Epidermal melanocyte (primary cell): ENCODE data around the gene MRFAP1.
"Not testable (repeated sequence)": the region's sequence is repeated elsewhere in the genome, so short reads cannot be mapped to it uniquely, and the experiment has no call there.

Experiments used
- DNase-seq: peaks from one replicate; pipeline ENCODE4 v3.0.0; 2011; ENCODE audit warnings: low spot score; ENCODE audit not compliant: insufficient read length

The MRFAP1 gene

DNA sequence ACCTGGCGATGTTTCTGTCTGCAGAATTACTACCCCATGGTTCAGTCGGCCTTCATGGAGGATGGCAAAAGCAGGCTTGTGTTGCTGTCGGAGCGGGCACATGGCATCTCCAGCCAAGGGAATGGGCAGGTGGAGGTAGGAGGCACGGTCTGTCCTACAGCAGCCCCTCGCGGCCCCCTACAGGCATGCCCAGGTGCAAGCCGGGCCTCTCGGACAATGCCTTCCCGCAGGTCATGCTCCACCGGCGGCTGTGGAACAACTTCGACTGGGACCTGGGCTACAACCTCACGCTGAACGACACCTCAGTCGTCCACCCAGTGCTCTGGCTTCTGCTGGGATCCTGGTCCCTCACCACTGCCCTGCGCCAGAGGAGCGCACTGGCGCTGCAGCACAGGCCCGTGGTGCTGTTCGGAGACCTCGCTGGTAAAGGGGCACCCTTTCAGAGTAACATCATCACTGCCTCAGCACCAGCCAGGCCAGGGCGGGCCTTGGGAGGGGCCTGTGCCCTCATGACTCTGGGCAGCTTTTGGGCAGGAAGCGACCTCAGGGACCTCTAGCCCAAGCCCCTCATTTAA lies 29.5 kb upstream of the MRFAP1 start:
- DNase-seq: no peak

- DNase-seq: no peak
Observed at GRCh38 chr4:6612961-6613675, 27.4 kb upstream of the MRFAP1 start.

DNA sequence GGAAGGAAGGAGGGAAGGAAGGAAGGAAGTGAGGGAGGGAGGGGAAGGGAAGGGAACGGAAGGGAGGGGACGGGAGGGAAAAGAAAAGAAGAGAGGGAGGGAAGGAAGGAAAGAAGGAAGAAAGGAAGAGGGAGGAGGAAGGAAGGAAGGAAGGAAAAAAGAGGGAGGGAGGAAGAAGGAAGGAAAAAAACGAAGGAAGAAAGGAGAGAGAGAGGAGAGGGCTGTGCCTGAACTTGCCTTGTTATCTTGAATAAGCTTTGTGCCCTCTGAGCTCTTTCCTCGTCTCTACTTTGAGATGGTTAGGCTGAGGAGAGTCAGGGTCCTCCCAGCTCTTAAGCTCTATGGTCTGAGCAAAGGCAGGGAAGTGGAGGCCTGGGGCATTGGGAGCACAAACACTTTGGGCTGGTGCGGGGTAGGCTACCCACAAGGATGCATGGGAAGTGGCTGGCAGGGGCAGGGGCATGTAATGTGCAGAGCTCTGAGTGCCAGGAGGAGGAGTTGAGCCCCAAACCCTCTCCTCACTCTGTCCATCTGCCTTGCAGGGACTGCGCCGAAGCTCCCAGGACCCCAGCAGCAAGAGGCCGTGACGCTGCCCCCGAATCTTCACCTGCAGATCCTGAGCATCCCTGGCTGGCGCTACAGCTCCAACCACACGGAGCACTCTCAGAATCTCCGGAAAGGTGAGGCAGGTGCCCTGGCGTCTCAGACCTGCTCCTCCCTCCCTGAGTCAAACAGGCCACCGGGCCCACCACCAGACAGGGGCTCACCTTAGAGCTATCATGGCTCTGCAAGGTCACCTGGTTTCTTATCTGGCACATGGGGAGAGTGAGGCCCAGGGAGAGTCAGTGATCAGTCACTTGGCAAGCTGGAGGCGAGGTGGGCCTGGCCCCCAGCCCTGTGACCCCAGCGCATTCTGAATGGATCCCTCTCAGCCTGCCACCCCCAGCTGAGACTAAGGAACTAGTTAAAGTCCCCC lies 26.5 kb upstream of the MRFAP1 start:
- no peak for DNase-seq

DNA sequence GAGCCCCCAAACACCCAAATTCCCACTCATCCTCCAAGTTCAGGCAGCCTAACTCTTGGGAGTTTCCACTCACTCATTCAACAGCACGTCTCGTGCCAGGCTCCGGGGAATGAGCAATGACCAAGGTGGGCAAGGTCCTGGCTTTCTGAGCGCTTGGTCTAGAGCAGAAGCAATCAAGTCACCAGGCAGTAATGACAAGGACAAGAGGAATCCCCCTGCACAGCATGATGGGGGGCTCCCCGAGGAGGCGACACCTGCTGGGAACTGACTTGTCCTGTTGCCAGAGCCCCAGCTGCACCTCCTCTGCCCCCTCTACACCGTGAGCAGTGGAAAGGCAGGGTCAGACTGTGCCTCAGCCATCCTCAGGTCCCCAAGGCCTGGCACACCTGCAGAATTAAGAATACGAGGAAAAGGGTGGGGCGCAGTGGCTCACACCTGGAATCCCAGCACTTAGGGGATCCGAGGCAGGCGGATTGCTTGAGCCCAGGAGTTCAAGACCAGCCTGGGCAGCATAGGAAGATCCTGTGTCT lies 25.7 kb upstream of the MRFAP1 start:
- no peak for DNase-seq

GRCh38 chr4:6616087-6616995 lies 24.1 kb upstream of the MRFAP1 start:
- DNase-seq: no peak

GRCh38 chr4:6617246-6617645 lies 23.2 kb upstream of the MRFAP1 start:
- DNase-seq: no peak

GRCh38 chr4:6618386-6619115 lies 21.9 kb upstream of the MRFAP1 start:
- no peak for DNase-seq

DNA sequence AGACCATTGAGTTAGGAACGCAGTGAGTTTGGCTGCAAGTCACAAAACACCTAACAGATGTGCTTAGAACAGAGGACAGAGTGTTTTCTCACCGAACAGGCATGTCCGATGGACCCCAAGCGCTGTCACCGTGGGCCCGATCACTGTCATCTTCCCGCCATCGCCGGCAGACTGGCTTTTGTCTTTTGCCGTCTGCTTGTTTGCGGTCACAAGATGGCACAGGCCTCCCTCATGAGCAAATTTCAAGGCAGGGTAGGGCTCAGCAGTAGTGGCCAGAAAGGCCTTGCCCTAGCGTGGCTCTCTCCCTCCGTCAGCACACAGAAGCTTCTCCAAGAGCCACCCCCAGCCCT lies 21.4 kb upstream of the MRFAP1 start:
- DNase-seq: no peak

GRCh38 chr4:6619466-6620255 lies 20.8 kb upstream of the MRFAP1 start:
- no peak for DNase-seq

- peak; percentile 13 for DNase-seq
Observed at GRCh38 chr4:6620296-6620695, 20.2 kb upstream of the MRFAP1 start.

- peak; percentile 16 for DNase-seq
Observed at GRCh38 chr4:6620891-6621555, 19.5 kb upstream of the MRFAP1 start.

DNA sequence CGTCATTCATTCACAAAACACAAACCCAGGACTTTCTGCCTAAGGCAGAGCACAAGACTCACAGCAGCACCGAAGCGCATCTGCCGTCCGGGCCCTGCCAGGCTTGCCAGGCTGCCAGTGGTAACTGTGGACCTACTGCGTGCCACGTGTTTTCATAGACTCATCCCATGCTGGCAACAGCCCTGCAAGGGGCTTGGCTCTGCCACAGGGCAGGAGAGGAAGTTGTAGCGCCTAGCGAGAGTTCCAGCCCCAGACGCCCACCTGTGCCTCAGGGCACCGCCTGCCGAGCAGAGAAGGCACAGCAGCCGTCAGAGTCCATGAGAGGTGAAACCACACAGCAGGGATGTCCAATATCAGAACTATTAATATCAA lies 18.9 kb upstream of the MRFAP1 start:
- peak; percentile 1 for DNase-seq

DNA sequence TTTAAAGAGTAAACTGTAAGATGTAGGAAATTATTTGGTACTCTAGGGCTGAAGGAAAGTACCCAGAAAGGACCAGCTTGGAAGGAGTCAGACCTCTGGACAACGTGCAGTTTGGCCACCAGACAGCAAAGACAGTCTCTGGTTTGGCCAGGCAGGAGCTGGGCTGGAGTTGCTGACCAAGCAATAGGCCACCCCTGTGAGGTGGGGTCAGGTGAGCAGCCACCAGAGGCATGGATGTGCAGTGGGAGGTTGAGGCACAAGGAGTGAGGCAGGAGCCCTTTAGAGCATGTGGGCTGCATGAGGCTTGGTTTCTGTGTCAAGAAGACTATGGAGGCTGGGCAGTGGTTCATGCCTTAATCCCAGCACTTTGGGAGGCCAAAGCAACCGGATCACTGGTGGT lies 17.7 kb upstream of the MRFAP1 start:
- peak; percentile 8 for DNase-seq

- peak; percentile 8 for DNase-seq
Observed at GRCh38 chr4:6625256-6625655, 15.2 kb upstream of the MRFAP1 start.

DNA sequence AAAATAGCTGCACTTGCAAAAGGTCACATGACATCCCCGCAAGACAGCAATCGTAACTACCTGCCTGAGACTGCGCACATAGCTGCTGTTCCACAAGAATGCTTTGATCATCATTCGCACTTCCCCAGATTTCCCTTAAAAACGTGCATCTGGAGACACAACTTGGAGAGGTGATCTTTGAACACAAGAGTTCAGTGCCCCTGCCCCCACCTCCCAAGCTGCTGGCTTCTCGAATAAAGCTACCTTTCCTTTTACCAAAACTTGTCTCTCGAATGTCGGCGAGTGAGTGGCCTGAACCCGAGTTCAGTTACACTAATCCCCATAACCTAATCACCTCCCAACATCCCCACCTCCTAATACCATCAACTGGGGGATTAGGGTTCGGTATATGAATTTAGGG lies 14.4 kb upstream of the MRFAP1 start:
- DNase-seq: no peak

DNA sequence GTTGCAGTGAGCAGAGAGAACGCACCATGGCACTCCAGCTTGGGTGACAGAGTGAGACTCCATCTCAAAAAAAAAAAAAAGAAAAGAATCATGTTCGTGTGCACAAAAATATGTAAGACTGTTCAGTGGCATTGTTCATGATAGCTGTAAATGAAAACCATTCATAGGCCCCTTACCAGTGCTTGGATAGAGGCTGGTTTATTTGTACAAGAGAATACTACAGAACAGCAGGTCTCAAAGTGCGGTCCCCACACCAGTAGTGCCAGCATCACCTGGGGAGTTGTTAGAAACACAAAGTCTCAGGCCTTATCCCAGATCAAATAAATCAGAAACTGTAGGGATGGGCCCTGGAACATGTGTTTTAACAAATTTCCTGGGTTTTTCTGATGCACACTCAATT lies 12.7 kb upstream of the MRFAP1 start:
- DNase-seq: no peak

DNA sequence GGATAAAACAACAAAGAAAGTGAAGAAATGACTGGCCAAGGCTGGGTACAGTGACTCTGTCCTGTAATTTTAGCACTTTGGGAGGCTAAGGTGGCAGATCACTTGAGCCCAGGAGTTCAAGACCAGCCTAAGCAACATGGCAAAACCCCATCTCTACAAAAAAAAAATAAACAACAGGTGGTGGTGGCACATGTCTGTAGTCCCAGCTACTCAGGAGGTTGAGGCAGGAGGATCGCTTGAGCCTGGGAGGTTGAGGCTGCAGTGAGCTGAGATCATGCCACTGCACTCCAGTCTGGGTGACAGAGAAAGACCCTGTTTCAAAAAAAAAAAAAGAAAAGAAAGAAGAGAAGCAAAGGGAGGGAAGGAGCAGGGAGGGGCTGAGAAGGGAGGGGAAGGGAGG lies 12.0 kb upstream of the MRFAP1 start:
- DNase-seq: not testable (repeated sequence)

GRCh38 chr4:6632125-6632524 lies 8.4 kb upstream of the MRFAP1 start:
- no peak for DNase-seq
